Measurements from ENCODE around the gene SAT2. TPM values are rescaled to one million over a fixed set of nuclear protein-coding genes. Genes with fewer than 3 reads are reported as not detected.

The SAT2 gene
- total and polyA plus RNA-seq, 2 of the 13 experiments (the other 11 are each of a cell fraction or from before 2014, with no cell fraction given): 37.6 to 93.7 TPM

- TF ChIP-seq GRHL1 (CRISPR knock-in tag; conservative IDR thresholded peaks at IDR 0.05) (no peak), ZNF292 (CRISPR knock-in tag; IDR thresholded peaks at IDR 0.05; ENCODE audit: borderline replicate concordance, low read depth) (no peak), SALL1 (CRISPR knock-in tag; IDR thresholded peaks at IDR 0.05) (peak; percentile 41; the same call in 1 of the 2 replicates), ZHX2 (IDR thresholded peaks at IDR 0.05; ENCODE audit: low read depth) (no peak), ZHX2 (CRISPR knock-in tag; IDR thresholded peaks at IDR 0.05; ENCODE audit: borderline replicate concordance) (no peak), THAP11 (CRISPR knock-in tag; IDR thresholded peaks at IDR 0.05) (peak; percentile 30; the same call in 1 of the 2 replicates), SMC3 (IDR thresholded peaks at IDR 0.05; ENCODE audit: low read length) (peak; percentile 67), ZNF574 (CRISPR knock-in tag; IDR thresholded peaks at IDR 0.05) (0 out of 2 replicates have a peak, but pooled peaks have one; percentile 23), MXI1 (IDR thresholded peaks at IDR 0.05; ENCODE audit: borderline replicate concordance, low read depth, low read length) (peak; percentile 41; the same call in 1 of the 3 replicates)
- TF ChIP-seq, protein P1, sequence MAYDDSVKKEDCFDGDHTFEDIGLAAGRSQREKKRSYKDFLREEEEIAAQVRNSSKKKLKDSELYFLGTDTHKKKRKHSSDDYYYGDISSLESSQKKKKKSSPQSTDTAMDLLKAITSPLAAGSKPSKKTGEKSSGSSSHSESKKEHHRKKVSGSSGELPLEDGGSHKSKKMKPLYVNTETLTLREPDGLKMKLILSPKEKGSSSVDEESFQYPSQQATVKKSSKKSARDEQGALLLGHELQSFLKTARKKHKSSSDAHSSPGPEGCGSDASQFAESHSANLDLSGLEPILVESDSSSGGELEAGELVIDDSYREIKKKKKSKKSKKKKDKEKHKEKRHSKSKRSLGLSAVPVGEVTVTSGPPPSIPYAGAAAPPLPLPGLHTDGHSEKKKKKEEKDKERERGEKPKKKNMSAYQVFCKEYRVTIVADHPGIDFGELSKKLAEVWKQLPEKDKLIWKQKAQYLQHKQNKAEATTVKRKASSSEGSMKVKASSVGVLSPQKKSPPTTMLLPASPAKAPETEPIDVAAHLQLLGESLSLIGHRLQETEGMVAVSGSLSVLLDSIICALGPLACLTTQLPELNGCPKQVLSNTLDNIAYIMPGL (CRISPR knock-in tag; IDR thresholded peaks at IDR 0.05; ENCODE audit: borderline replicate concordance in 1 of 2, low read depth in 1 of 2): peak in 1 of 2 experiments; percentile 60; a peak in 1 of 4 replicates
- TF ChIP-seq, protein P2, sequence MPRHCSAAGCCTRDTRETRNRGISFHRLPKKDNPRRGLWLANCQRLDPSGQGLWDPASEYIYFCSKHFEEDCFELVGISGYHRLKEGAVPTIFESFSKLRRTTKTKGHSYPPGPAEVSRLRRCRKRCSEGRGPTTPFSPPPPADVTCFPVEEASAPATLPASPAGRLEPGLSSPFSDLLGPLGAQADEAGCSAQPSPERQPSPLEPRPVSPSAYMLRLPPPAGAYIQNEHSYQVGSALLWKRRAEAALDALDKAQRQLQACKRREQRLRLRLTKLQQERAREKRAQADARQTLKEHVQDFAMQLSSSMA (CRISPR knock-in tag; IDR thresholded peaks at IDR 0.05): 0 out of 2 replicates have a peak, but pooled peaks have one; percentile 24
Measured at GRCh38 chr17:7586673-7587419, 40.8 kb downstream of the SAT2 start (continued).

Data from HepG2 (cell line).